Dedifferentiated amniotic fluid mesenchymal stem cell (primary cell): Measurements from ENCODE around the gene SPATA9.
"Not testable (repeated sequence)": the region's sequence is repeated elsewhere in the genome, so short reads cannot be mapped to it uniquely, and the experiment has no call there.

Experiments used
- DNase-seq: peaks from one replicate; pipeline ENCODE4 v3.0.0-alpha.2; 2016; ENCODE audit errors: extremely low spot score

The SPATA9 gene

DNA sequence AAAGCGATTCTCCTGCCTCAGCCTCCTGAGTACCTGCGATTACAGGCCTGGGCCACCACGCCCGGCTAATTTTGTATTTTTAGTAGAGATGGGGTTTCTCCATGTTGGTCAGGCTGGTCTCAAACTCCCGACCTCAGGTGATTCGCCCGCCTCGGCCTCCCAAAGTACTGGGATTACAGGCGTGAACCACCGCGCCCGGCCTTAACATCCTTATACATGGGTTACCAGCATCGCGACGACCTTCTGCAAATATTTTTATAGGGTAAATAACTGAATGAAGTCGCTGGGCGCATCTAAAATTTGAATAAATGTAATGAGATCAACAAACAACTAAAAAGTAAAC lies 36.6 kb downstream of the SPATA9 start:
- not testable (repeated sequence) for DNase-seq

DNA sequence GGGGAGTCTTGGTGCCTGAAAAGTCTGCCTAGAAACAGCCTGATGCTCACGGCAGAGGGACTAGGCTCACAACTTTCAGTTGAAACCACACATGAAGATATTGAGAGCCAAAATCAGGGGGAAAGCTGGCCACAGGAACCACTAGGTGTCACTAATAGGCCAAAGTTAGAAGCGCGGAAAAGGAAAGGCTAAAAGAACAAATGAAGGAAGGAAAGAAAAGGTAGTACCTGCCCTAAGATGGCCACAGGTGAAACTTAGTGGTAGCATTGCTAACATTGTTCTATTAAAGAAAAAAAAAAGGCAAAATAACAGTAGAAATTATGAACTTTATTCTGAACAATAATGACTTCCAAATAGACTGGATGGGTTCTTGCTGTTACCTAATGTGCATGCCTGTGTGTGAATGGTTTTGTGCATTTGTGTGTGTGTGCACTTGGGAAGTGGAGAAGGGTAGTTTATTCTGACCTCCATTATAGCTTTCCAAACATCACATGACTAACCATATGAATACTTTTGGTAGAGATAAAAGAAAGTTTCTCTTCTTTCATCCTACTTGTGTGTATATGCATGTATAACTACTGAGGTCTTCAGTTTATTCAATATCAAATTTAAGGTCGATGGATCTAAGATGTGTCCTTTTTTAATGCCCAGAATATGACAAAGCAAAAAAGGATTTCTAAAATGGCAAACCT lies 38.3 kb downstream of the SPATA9 start:
- DNase-seq, result peak; percentile 73

DNA sequence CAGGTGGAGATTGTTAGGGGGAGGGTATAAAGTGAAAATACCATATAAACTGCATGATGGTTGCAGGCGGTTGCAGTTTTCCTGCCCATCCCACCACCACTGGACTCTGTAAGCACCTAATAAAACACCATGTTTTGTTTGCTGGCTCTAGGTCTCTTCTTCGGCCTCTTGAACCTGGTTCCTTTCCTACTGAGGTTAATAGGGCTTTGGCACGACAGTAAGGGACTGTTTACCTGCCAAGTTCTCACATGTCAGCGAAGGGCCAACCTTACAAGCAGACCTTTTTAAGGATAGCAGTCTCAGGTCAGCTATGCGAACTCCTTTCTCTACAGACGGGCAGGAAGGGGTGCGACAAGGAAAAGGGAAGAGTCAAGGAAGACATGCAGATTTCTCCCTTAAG lies 39.6 kb downstream of the SPATA9 start:
- DNase-seq, result no peak

DNA sequence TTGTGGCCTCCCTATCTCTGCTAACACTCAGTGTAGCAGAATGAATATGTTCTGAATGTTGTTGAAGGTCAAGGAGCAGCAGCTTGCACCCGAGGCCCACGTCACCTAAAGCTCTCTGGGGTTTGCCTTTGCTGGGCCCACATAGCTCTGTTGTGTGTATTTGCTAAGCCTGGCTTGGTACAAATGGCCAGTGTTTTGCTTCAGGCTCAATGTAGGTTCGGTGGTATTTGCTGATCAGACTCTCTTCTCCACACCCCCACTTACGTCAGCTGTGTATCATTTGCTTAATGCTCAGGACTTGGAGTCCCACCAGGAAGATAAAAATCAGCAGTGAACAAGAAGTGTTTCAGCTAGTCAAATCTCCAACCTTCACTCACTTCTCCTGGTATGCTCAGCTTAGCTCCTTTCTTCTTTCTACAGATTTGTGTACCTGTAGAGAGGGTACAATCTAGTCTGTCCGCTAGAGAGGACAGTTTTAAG lies 41.0 kb downstream of the SPATA9 start:
- no peak for DNase-seq

DNA sequence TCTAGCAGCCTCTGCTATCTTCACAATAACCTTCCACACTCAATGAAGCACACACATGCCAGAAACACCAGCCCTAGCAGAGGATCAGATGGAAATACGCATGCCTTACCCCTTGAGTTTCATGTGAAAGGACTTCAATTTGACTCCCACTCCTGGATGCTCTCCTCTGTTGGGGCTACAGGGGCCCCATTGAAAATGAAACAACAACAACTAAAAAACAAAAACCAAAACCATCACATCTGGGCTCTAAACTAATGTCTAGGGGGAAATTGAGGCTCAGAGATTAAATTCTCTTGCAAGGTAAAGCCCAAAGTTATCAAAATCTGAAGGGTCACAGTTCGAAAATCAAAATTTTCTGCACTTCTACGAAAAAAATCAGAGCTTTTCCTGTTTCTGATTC lies 44.2 kb downstream of the SPATA9 start:
- DNase-seq, result no peak

DNA sequence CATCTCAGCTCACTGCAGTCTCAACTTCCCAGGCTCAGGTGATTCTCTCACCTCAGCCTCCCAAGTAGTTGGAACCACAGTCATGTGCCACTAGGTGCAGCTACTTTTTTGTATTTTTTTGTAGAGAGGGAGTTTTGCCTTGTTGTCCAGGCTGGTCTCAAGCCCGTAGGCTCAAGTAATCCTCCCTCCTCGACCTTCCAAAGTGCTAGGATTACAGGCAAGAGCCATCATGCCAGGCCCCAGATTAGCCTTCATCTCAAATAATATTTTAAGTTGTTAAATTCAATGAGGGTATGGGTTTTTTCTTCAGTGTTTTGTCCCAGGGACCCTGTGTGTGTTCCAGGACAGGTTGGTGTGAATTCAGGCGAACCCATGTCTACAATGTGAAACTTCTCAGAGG lies 48.7 kb downstream of the SPATA9 start:
- no peak for DNase-seq

DNA sequence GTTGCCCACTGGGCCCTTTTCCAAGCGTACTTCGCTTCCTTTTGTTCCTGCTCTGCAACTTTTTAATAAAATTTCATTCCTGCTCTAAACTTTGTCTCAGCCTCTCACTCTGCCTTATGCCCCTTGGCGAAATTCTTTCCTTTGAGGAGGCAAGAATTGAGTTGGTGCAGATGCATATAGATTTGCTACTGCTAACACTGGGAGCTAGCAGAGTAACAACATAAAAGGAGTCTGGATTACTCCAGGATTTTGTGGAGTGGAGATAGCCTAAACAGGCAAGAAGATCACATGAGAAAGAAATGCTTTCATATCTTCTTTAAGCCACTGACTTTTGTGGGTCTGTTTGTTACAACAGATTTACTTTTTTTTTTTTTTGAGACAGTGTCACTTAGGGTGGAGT lies 49.1 kb downstream of the SPATA9 start:
- no peak for DNase-seq

DNA sequence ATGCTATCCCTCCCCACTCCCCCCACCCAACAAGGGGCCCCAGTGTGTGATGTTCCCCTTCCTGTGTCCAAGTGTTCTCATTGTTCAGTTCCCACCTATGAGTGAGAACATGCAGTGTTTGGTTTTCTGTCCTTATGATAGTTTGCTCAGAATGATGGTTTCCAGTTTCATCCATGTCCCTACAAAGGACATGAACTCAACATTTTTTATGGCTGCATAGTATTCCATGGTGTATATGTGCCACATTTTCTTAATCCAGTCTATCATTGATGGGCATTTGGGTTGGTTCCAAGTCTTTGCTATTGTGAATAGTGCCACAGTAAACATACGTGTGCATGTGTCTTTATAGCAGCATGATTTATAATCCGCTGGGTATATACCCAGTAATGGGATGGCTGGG lies 49.8 kb downstream of the SPATA9 start:
- DNase-seq, result not testable (repeated sequence)

DNA sequence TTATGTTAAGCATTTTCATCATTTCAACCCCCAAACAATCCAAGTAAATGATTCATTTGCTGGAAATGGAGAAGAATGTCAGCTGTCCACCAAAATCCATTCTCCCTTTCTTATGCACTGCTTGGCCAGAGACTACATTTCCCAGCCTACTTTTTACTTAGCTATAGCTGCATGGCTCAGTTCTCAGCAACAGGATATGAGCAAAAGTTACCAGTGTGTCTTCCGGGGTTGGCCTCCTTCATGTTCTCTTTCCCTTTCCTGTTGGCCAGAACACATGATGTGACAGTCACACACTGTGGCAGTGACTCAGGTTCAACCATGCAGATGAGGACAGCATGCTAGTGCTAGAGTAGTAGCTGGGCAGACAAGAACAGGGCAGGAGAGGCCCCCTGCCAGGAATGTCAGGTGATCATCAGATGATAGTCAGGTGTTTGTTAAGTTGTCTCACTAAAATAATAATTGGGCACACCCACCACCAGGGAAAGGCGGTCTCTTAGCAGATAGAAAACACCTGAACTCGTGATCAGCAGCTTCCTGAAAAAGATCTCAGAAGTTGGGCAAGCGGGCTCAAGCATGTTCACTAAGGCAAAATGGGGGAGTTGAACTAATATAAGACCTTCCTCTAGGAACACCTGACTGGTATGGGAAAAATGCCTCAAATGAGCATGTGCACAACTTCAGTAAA lies 50.7 kb downstream of the SPATA9 start:
- DNase-seq, result no peak

DNA sequence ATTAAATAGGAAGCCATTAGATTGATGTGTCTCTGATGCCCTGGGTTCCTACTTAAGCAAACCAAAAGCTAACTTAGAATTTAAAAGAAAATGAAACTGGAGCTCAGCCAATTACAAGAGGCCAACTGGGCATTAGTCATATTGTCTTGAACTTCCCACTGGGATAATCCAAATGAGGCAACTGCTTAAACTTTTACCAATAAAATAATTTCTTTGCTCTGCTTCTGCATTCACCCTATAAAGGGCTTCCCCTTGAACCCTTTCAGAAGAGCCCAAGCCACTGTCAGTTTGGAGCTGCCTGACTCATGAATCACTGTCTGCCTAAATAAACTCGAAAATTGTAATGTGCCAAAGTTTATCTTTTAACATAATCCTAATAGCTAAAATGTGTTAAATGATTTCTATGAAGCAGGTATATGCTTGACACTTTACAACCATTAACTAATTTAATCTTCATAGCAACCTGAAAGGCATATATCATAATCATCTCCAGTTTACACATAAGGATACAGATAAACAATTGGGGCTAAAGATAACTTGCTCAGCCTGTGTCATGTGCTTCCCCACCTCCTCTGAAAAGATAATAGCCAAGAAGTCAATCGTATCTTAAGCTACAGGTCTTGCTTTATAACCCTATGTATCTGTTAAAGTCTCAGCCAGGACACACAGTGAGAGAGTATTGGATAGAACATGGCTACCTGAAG lies 51.4 kb downstream of the SPATA9 start:
- DNase-seq, result peak; percentile 79

DNA sequence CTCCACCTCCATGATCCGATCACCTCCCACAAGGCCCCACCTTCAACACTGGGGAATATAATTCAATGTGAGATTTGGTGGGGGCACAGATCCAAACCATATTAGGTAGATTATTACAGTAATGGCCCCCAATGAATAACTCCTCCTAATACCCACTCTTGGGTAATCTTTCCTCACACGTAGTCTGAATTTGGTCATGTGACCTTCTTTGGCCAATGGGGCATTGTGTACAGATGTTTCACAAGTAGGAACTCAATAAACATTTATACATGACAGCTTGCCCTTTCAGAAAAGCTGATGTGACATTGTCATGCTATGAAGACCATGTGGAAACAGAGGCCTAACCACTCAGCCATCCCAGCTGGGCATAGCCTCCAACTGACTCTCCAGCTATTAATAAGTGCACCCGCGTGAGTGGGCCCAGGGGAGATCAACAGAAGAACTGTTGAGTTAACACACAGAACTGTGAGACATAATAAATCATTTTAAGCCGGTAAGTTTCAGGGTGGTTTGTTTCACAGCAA lies 52.3 kb downstream of the SPATA9 start:
- DNase-seq, result no peak

DNA sequence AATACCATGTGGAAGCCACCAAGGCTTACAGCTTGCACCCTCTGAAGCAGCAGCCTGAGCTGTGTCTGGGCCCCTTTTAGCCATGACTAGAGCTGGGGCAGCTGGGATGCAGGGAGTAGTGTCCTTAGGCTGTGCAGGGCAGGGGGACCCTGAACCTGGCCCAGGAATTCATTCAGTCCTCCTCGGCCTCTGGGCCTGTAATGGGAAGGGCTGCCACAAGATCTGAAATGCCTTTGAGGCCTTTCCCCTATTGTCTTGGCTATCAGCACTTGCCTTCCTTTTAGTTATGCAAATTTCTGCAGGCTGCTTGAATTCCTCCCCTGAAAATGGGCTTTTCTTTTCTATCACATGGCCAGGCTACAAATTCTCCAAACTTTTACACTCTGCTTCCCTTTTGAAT lies 53.9 kb downstream of the SPATA9 start:
- DNase-seq, result no peak

DNA sequence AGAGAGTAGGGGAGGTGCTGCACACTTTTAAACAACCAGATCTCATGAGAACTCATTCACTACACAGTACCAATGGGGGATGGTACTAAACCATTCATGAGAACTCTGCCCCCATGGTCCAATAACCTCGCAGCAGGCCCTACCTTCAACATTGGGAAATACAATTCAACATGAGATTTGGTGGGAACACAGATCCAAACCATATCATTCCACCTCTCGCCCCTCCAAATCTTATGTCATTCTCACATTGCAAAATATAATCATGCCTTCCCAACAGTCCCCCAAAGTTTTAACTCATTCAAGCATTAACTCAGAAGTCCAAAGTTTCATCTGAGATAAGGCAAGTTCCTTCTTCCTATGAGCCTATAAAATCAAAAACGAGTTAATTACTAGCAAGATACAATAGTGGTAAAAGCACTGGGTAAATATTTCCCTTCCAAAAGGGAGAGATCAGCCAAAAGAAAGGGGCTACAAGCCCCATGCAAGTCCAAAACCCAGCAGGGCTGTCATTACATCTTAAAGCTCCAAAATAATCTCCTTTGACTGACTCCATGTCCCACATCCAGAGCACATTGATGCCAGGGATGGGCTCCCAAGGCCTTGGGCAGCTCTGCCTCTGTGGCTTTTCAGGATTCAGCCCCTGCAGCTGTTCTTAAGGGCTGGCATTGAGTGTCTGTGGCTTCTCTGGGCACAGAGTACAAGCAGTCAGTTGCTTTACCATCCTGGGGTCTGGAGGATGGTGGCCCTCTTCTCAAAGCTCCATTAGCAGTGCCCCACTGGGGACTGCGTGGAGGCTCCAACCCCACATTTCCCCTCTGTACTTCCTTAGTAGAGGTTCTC lies 54.6 kb downstream of the SPATA9 start:
- no peak for DNase-seq

DNA sequence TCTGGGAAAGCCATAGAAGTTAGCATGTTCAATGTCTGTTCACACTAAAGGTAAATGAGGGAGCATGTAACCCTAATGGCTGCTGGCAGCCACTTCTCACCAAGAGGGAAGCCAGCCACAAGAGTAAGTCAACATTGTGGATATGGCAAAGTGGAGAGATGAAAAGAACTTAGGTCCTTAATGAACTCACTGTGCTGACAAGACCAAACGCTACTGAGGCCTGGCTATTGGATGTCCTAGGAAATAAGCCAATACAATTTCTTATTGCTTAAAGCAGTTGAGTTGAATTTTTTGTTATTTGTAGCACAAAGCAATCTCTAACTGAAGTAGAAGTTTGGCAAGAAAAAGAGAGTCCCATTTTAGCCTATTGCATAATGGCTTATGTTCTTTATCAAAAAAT lies 56.1 kb downstream of the SPATA9 start:
- DNase-seq, result no peak

DNA sequence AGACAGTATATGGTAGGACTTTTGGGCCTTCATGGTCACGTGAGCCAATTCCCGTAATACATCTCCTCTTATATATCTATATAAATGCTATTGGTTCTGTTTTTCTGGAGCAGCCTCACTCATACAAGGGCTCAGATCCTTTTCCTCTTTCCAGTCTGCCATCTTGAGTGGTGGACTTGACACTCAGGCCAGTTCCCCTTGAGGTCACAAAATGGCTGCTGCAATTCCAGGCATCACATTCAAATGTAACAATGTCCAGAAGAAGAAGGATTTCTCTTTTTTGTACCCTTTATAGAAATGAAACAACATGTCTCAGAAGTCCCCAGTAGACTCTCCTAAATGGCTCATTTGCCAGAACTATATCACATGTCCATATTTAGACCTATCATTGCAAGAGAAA lies 58.4 kb downstream of the SPATA9 start:
- no peak for DNase-seq

DNA sequence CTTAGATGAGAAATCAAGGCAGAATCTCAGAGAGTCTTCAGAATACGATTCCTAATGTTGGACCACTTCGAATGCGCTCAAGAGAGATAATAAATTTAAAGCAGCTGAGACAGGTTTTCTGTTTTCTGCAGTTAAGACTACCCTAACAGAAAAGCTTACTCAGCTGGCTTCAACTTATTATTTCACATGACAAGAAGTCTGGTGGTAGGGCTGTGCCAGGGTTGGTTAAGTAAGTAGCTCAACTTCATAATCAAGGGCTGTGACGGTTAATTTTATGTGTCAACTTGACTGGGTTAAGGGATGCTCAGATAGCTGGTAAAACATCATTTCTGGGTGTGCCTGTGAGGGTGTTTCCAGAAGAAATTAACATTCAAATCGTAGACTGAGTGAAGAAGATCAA lies 59.1 kb downstream of the SPATA9 start:
- no peak for DNase-seq

DNA sequence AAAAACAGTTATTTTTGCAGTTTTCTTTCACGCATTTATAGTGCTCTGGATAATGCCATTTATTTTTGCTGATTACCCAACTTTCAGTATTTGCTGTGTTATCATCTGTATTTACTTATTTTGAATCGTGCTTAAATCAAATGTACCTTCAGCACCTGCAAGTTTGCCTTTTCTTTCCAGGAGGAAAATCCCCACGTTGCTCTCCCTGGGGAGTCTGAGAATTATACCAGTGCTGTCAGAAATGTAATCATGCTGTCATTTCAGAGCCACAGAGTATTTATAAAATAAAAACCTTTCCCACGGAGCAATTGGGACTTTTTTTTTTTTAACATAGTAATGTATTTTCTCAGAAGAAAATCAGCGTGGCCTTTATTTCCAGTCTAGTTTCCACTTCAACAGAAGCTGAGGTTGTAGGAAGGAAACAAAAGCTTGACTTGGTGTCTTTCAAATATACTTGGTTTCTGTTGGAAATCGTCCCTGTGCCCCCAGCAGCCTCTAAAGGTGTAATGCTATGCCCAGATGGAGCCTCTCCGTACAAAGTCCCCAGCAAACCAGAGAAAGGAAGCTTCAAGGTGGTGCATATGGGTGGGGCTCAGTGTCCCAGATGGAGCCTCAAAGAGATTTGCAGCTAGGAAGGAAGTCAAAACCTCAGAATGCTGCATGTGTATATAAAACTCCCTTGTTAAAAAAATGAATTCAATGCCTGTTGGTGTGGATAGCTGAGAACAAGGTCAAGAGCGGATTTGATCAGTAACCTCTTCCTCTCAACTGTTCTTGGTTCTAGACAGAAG lies 60.8 kb downstream of the SPATA9 start:
- DNase-seq, result no peak

DNA sequence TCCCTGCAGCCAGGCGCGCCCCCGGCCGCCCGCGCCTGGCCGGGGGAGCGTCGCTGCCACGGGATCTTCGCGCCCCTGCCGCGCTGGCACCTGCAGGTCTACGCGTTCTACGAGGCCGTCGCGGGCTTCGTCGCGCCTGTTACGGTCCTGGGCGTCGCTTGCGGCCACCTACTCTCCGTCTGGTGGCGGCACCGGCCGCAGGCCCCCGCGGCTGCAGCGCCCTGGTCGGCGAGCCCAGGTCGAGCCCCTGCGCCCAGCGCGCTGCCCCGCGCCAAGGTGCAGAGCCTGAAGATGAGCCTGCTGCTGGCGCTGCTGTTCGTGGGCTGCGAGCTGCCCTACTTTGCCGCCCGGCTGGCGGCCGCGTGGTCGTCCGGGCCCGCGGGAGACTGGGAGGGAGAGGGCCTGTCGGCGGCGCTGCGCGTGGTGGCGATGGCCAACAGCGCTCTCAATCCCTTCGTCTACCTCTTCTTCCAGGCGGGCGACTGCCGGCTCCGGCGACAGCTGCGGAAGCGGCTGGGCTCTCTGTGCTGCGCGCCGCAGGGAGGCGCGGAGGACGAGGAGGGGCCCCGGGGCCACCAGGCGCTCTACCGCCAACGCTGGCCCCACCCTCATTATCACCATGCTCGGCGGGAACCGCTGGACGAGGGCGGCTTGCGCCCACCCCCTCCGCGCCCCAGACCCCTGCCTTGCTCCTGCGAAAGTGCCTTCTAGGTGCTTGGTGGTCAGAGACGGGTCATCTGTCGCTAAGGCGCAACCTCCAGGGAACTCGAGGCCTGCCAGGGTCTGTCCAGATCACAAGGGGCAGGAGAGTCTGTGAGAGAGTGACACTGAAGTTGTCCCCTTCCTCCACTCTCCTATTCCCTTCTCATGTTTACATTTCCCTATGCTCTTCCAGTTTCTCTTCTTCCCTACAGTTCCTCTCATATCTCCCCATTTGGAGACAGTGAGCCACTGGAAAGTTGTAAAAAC lies 61.6 kb downstream of the SPATA9 start:
- DNase-seq, result no peak

DNA sequence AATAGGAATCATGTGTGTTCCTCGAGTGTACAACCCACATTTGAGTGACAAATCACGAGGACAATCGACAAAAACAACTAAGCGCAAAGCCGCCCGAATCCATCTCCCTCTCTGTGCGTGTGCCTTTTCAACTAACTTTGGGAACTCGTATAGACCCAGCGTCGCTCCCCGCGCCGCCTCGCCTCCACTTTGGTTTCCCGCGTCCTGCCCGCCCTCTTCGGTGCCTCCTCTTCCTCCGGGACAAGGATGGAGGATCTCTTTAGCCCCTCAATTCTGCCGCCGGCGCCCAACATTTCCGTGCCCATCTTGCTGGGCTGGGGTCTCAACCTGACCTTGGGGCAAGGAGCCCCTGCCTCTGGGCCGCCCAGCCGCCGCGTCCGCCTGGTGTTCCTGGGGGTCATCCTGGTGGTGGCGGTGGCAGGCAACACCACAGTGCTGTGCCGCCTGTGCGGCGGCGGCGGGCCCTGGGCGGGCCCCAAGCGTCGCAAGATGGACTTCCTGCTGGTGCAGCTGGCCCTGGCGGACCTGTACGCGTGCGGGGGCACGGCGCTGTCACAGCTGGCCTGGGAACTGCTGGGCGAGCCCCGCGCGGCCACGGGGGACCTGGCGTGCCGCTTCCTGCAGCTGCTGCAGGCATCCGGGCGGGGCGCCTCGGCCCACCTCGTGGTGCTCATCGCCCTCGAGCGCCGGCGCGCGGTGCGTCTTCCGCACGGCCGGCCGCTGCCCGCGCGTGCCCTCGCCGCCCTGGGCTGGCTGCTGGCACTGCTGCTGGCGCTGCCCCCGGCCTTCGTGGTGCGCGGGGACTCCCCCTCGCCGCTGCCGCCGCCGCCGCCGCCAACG lies 62.5 kb downstream of the SPATA9 start, which contains the start of gene GPR150:
Gene GPR150, plus strand, starts transcription at position 58 of the 840 bp plus-strand sequence. Its CDS starts 189 bp downstream, at position 247.
- DNase-seq, result no peak
